Vagina (tissue), 2 donors: ENCODE data around the gene WASF1.

Experiments
- POLR2A ChIP-seq, 2 donors: fragments of 450-650 bp; IDR thresholded peaks; one replicate each; pipeline ENCODE4 v1.6.1; 2017; ENCODE audit warnings: antibody characterized with exemption in 2 of 2, mild to moderate bottlenecking in 2 of 2, moderate library complexity in 2 of 2
- POLR2AphosphoS5 ChIP-seq, 2 donors: sonication (generic); formaldehyde crosslinking; IDR thresholded peaks; one replicate each; pipeline ENCODE4 v1.9.0; 2017; ENCODE audit warnings: antibody characterized with exemption in 2 of 2, mild to moderate bottlenecking in 2 of 2, low read depth in 1 of 2; ENCODE audit not compliant: insufficient read depth in 1 of 2
- TF ChIP-seq, protein P1 (sequence below), 3 experiments: fragments of 450-650 bp in 2 of 3; fragments of 200-600 bp in 1 of 3; sonication (generic) in 1 of 3; IDR thresholded peaks; one replicate each; pipeline ENCODE4 v1.5.1; 2017 to 2019; ENCODE audit warnings: antibody characterized with exemption in 3 of 3, mild to moderate bottlenecking in 2 of 3, moderate library complexity in 2 of 3

DNA sequence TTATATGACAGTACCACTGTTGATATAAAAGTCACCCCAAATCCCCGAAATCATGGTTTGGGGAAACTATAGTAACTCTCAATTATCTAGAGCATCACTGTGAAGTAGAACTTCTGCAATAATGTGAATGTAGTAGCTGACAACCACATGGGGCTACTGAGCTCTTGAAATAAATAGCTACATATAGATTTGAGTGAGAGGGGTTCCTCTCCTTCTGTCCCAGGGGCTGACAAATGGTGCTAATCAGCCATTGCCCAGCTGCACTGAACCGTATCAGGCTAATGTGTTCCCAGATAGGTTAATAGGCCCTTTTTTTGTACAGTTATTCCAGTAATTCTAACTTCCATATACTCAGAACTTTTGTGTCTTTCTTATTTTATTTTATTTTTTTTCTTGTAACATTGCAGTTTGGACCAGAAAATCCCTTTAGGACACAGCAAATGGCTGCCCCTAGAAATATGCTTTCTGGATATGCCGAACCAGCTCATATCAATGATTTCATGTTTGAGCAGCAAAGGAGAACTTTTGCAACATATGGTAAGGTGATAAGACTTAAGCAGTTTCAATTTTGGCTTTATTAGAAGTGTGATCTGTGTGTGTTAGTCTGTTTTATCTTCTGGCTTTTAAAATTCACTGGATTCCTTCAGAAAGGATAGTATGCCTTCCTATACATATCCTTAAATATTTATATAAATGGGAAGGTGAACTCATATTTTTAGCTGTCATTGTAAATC is 21.8 kb upstream of the WASF1 start:
- TF ChIP-seq, protein P1, sequence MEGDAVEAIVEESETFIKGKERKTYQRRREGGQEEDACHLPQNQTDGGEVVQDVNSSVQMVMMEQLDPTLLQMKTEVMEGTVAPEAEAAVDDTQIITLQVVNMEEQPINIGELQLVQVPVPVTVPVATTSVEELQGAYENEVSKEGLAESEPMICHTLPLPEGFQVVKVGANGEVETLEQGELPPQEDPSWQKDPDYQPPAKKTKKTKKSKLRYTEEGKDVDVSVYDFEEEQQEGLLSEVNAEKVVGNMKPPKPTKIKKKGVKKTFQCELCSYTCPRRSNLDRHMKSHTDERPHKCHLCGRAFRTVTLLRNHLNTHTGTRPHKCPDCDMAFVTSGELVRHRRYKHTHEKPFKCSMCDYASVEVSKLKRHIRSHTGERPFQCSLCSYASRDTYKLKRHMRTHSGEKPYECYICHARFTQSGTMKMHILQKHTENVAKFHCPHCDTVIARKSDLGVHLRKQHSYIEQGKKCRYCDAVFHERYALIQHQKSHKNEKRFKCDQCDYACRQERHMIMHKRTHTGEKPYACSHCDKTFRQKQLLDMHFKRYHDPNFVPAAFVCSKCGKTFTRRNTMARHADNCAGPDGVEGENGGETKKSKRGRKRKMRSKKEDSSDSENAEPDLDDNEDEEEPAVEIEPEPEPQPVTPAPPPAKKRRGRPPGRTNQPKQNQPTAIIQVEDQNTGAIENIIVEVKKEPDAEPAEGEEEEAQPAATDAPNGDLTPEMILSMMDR (IDR thresholded peaks at IDR 0.05): no peak
- TF ChIP-seq POLR2A (IDR thresholded peaks at IDR 0.05): no peak
- TF ChIP-seq POLR2AphosphoS5 (IDR thresholded peaks at IDR 0.05; ENCODE audit: insufficient read depth in 1 of 2, low read depth in 1 of 2): no peak
